KBM-7 (cell line): ENCODE results near the gene EBF4.
"Not testable (repeated sequence)": the region's sequence is repeated elsewhere in the genome, so short reads cannot be mapped to it uniquely, and the experiment has no call there.

Source experiments
- DNase-seq: peaks from one replicate; pipeline ENCODE4 v3.0.0-alpha.2; 2015
- in situ Hi-C: fragments of 300-500 bp; cut with MboI; formaldehyde crosslinking; loops from 2 replicates; pipeline ENCODE4 v1.14.3; 2020; ENCODE audit warnings: low sequenced_read_pairs, low pct_unique_long_range_greater_than_20kb, mixed read lengths

EBF4 gene

GRCh38 chr20:2671977-2672376, 20.6 kb upstream of the EBF4 start:
- in situ Hi-C loops: no loop called here
- peak; percentile 73 for DNase-seq

- in situ Hi-C loops: no loop called here
- DNase-seq: no peak
Measured at GRCh38 chr20:2672446-2672845, 20.1 kb upstream of the EBF4 start.

- no peak for DNase-seq
- in situ Hi-C loops: no loop called here
Measured at GRCh38 chr20:2673453-2673852, 19.1 kb upstream of the EBF4 start.

GRCh38 chr20:2680046-2680445, 12.5 kb upstream of the EBF4 start:
- in situ Hi-C loops: no loop called here
- DNase-seq: peak; percentile 63

GRCh38 chr20:2682040-2682439, 10.5 kb upstream of the EBF4 start:
- in situ Hi-C loops, DNase-seq: not testable (repeated sequence)

GRCh38 chr20:2684817-2685216, 7.8 kb upstream of the EBF4 start:
- in situ Hi-C loops: not testable (repeated sequence)
- DNase-seq: peak; percentile 85

GRCh38 chr20:2687514-2687913, 5.1 kb upstream of the EBF4 start:
- in situ Hi-C loops: no loop called here

GRCh38 chr20:2688041-2688591, 4.5 kb upstream of the EBF4 start:
- in situ Hi-C loops: no loop called here
- peak; percentile 94 for DNase-seq

More at GRCh38 chr20:2687514-2687913, 5.1 kb upstream of the EBF4 start:
- no peak for DNase-seq

GRCh38 chr20:2690213-2690612, 2.4 kb upstream of the EBF4 start:
- in situ Hi-C loops: no loop called here
- DNase-seq: no peak

GRCh38 chr20:2690718-2691117, 1.9 kb upstream of the EBF4 start:
- no peak for DNase-seq
- in situ Hi-C loops: no loop called here

- in situ Hi-C loops: no loop called here
- DNase-seq: no peak
Measured at GRCh38 chr20:2691127-2691526, 1.5 kb upstream of the EBF4 start.

GRCh38 chr20:2691663-2692035, 931 bp upstream of the EBF4 start:
- DNase-seq: no peak
- in situ Hi-C loops: no loop called here

GRCh38 chr20:2692886-2693285, 306 bp downstream of the EBF4 start:
- no peak for DNase-seq

GRCh38 chr20:2693286-2694007, 867 bp downstream of the EBF4 start:
- in situ Hi-C loops: no loop called here
- peak; percentile 19 for DNase-seq

More at GRCh38 chr20:2692886-2693285, 306 bp downstream of the EBF4 start:
- in situ Hi-C loops: no loop called here

- no peak for DNase-seq
- in situ Hi-C loops: no loop called here
Measured at GRCh38 chr20:2694008-2694471, 1.5 kb downstream of the EBF4 start.

GRCh38 chr20:2694519-2694918, 1.9 kb downstream of the EBF4 start:
- DNase-seq: no peak
- in situ Hi-C loops: no loop called here

- in situ Hi-C loops: no loop called here
Measured at GRCh38 chr20:2695206-2695983, 2.8 kb downstream of the EBF4 start.

GRCh38 chr20:2695984-2696525, 3.5 kb downstream of the EBF4 start:
- DNase-seq, in situ Hi-C loops: not testable (repeated sequence)

More at GRCh38 chr20:2695206-2695983, 2.8 kb downstream of the EBF4 start:
- no peak for DNase-seq

GRCh38 chr20:2696646-2697045, 4.1 kb downstream of the EBF4 start:
- in situ Hi-C loops: no loop called here
- DNase-seq: no peak

GRCh38 chr20:2697768-2698167, 5.2 kb downstream of the EBF4 start:
- in situ Hi-C loops: no loop called here
- no peak for DNase-seq
